Body of pancreas (tissue), 4 donors: Measurements from ENCODE around the gene TBC1D10B.

Source experiments
- CTCF ChIP-seq, 7 experiments: fragments of 450-650 bp in 4 of 7; fragments of 200-600 bp in 3 of 7; sonication (generic) in 3 of 7; IDR thresholded peaks; one replicate each; pipeline ENCODE4 v1.5.1; 2016 to 2019; ENCODE audit warnings: antibody characterized with exemption in 7 of 7
- POLR2A ChIP-seq, 3 donors: fragments of 450-650 bp; IDR thresholded peaks; one replicate each; pipeline ENCODE4 v1.6.1; 2016; ENCODE audit warnings: antibody characterized with exemption in 3 of 3, mild to moderate bottlenecking in 2 of 3

GRCh38 chr16:30407102-30407803 lies 37.0 kb upstream of the TBC1D10B start, which contains the start of gene ZNF771:
- TF ChIP-seq CTCF (IDR thresholded peaks at IDR 0.05), result no peak
- TF ChIP-seq POLR2A (IDR thresholded peaks at IDR 0.05), result peak; percentile 35 to 73 (median 68)
